ENCODE data around the gene CRYZL1.

The CRYZL1 gene

GRCh38 chr21:33544451-33545195 is 96.9 kb downstream of the CRYZL1 start:
- Histone ChIP-seq H3K27me3 (ENCODE audit: low read depth, low read length) (no peaks in the 10 kb centered on the region), H3K4me2 (ENCODE audit: low read length) (peak overlapping the region; percentile 99), H3K4me1 (ENCODE audit: low read length) (peaks cover 21% of the 10 kb centered on the region), H4K20me1 (ENCODE audit: insufficient read depth, low read length) (peaks cover 39% of the 10 kb centered on the region), H3K27ac (ENCODE audit: low read length) (no peak overlapping the region), H3K79me2 (ENCODE audit: low read length) (peaks cover 97% of the 10 kb centered on the region), H3K4me3 (ENCODE audit: low read length) (peak overlapping the region; percentile 85), H3K9ac (ENCODE audit: low read length) (peak overlapping the region; percentile 90), H3K36me3 (replicated peaks; ENCODE audit: low read depth, low read length) (peaks cover 31% of the 10 kb centered on the region), H2AFZ (ENCODE audit: low read depth, low read length) (no peak overlapping the region), H3K9me3 (ENCODE audit: insufficient read depth, low read length) (no peaks in the 10 kb centered on the region)
- TF ChIP-seq EZH2phosphoT487 (IDR thresholded peaks at IDR 0.05; ENCODE audit: low read depth) (no peak), CTCF (IDR thresholded peaks at IDR 0.05; ENCODE audit: low read depth, low read length) (no peak)

GRCh38 chr21:33543505-33544129 is 97.9 kb downstream of the CRYZL1 start:
- TF ChIP-seq CTCF (IDR thresholded peaks at IDR 0.05; ENCODE audit: low read depth, low read length) (no peak), EZH2phosphoT487 (IDR thresholded peaks at IDR 0.05; ENCODE audit: low read depth) (no peak)
- peaks cover 32% of the 10 kb centered on the region for H4K20me1 ChIP-seq (ENCODE audit: insufficient read depth, low read length)

GRCh38 chr21:33542640-33543504 is 98.7 kb downstream of the CRYZL1 start, which contains the start of gene SON:
TSS of gene SON (plus strand) at chr21:33543038. CDS start at chr21:33543093, 55 bp downstream.
- H3K36me3 ChIP-seq (replicated peaks; ENCODE audit: low read depth, low read length): peaks cover 24% of the 10 kb centered on the region
- H3K4me3 ChIP-seq (ENCODE audit: low read length): peak within 1 kb of the TSS; percentile 85
- H3K4me2 ChIP-seq (ENCODE audit: low read length): peak within 1 kb of the TSS; percentile 99
- TF ChIP-seq CTCF (IDR thresholded peaks at IDR 0.05; ENCODE audit: low read depth, low read length) (no peak), EZH2phosphoT487 (IDR thresholded peaks at IDR 0.05; ENCODE audit: low read depth) (no peak)
- no peaks in the 10 kb centered on the region for H3K27me3 ChIP-seq (ENCODE audit: low read depth, low read length)
- no peaks in the 10 kb centered on the region for H3K9me3 ChIP-seq (ENCODE audit: insufficient read depth, low read length)
- peaks cover 88% of the 10 kb centered on the region for H3K79me2 ChIP-seq (ENCODE audit: low read length)
- H3K4me1 ChIP-seq (ENCODE audit: low read length): peaks cover 21% of the 10 kb centered on the region
- no peak within 1 kb of the TSS; the same call in 1 of the 2 replicates for H2AFZ ChIP-seq (ENCODE audit: low read depth, low read length)
- peak within 1 kb of the TSS; percentile 92 for H3K9ac ChIP-seq (ENCODE audit: low read length)
- peaks cover 28% of the 10 kb centered on the region for H4K20me1 ChIP-seq (ENCODE audit: insufficient read depth, low read length)
- H3K27ac ChIP-seq (ENCODE audit: low read length): peak within 1 kb of the TSS; percentile 93

More at GRCh38 chr21:33543505-33544129, 97.9 kb downstream of the CRYZL1 start:
- Histone ChIP-seq H3K9me3 (ENCODE audit: insufficient read depth, low read length) (no peaks in the 10 kb centered on the region), H3K36me3 (replicated peaks; ENCODE audit: low read depth, low read length) (peaks cover 31% of the 10 kb centered on the region), H3K4me1 (ENCODE audit: low read length) (peaks cover 21% of the 10 kb centered on the region), H3K4me2 (ENCODE audit: low read length) (peak overlapping the region; percentile 99), H3K9ac (ENCODE audit: low read length) (peak overlapping the region; percentile 90), H3K27me3 (ENCODE audit: low read depth, low read length) (no peaks in the 10 kb centered on the region), H3K27ac (ENCODE audit: low read length) (peak overlapping the region; percentile 93), H2AFZ (ENCODE audit: low read depth, low read length) (no peak overlapping the region), H3K4me3 (ENCODE audit: low read length) (peak overlapping the region; percentile 85), H3K79me2 (ENCODE audit: low read length) (peaks cover 96% of the 10 kb centered on the region)

All from OCI-LY3 (cell line).